HepG2 (cell line): ENCODE data around the gene EPHA10. TPM values are rescaled to one million over a fixed set of nuclear protein-coding genes. Genes with fewer than 3 reads are reported as not detected.

Experiments
- ATF3 ChIP-seq: sonication (generic); formaldehyde crosslinking; IDR thresholded peaks from 2 replicates; pipeline ENCODE4 v1.4.0; 2020; ENCODE audit warnings: missing genetic modification reagents
- BCLAF1 ChIP-seq: fragments of 450-650 bp; IDR thresholded peaks from 2 replicates; pipeline ENCODE4 v1.6.1; 2017; ENCODE audit warnings: mild to moderate bottlenecking
- CERS6 ChIP-seq: sonication (generic); formaldehyde crosslinking; IDR thresholded peaks from 2 replicates; pipeline ENCODE4 v1.5.0; 2020; ENCODE audit warnings: missing genetic modification reagents
- DRAP1 ChIP-seq: IDR thresholded peaks from 2 replicates; pipeline ENCODE4 v1.6.1; 2016; ENCODE audit warnings: missing genetic modification reagents, missing compliant biosample characterization
- HNRNPL ChIP-seq: fragments of 200-400 bp; formaldehyde crosslinking; IDR thresholded peaks from 2 replicates; pipeline ENCODE4 v1.6.1; 2017; ENCODE audit warnings: mild to moderate bottlenecking, low read depth, low read length
- RNF219 ChIP-seq: sonication (generic); formaldehyde crosslinking; IDR thresholded peaks from 2 replicates; pipeline ENCODE4 v1.5.0; 2020; ENCODE audit warnings: mild to moderate bottlenecking, missing genetic modification reagents
- SMAD3 ChIP-seq: sonication (generic); formaldehyde crosslinking; IDR thresholded peaks from 2 replicates; pipeline ENCODE4 v1.4.0; 2020; ENCODE audit warnings: missing genetic modification reagents
- SRF ChIP-seq: IDR thresholded peaks from 2 replicates; pipeline ENCODE4 v1.6.1; 2011; ENCODE audit warnings: mild to moderate bottlenecking, low read depth, low read length, moderate library complexity
- STAT5B ChIP-seq: sonication (generic); formaldehyde crosslinking; IDR thresholded peaks from 2 replicates; pipeline ENCODE4 v1.4.0; 2020; ENCODE audit warnings: missing genetic modification reagents
- TFDP1 ChIP-seq: IDR thresholded peaks from 2 replicates; pipeline ENCODE4 v1.6.1; 2016; ENCODE audit warnings: missing compliant biosample characterization, missing genetic modification reagents, borderline replicate concordance
- TFDP2 ChIP-seq: sonication (generic); formaldehyde crosslinking; IDR thresholded peaks from 2 replicates; pipeline ENCODE4 v1.4.0; 2020; ENCODE audit warnings: missing genetic modification reagents
- YY1 ChIP-seq: IDR thresholded peaks from 2 replicates; pipeline ENCODE4 v1.6.1; 2011; ENCODE audit warnings: low read length, low read depth, moderate library complexity, mild to moderate bottlenecking; ENCODE audit not compliant: insufficient read depth, insufficient replicate concordance
- ZBTB1 ChIP-seq: sonication (generic); formaldehyde crosslinking; IDR thresholded peaks from 2 replicates; pipeline ENCODE4 v1.4.0; 2020; ENCODE audit warnings: missing genetic modification reagents, borderline replicate concordance
- ZMYM3 ChIP-seq: sonication (generic); formaldehyde crosslinking; IDR thresholded peaks from 2 replicates; pipeline ENCODE4 v1.5.1; 2020; ENCODE audit warnings: mild to moderate bottlenecking, missing genetic modification reagents
- ZNF101 ChIP-seq: sonication (generic); formaldehyde crosslinking; IDR thresholded peaks from 2 replicates; pipeline ENCODE4 v1.4.0; 2020; ENCODE audit warnings: mild to moderate bottlenecking, low read depth, missing genetic modification reagents, borderline replicate concordance
- ZNF329 ChIP-seq: sonication (generic); formaldehyde crosslinking; IDR thresholded peaks from 2 replicates; pipeline ENCODE4 v1.9.0; 2021; ENCODE audit warnings: low read depth, mild to moderate bottlenecking, missing genetic modification reagents
- ZNF691 ChIP-seq: sonication (generic); formaldehyde crosslinking; IDR thresholded peaks from 2 replicates; pipeline ENCODE4 v1.4.0; 2020; ENCODE audit warnings: missing genetic modification reagents, low read depth, mild to moderate bottlenecking, borderline replicate concordance
- ZSCAN29 ChIP-seq: sonication (generic); formaldehyde crosslinking; conservative IDR thresholded peaks from 2 replicates; pipeline ENCODE4 v1.4.0; 2020; ENCODE audit warnings: mild to moderate bottlenecking, missing genetic modification reagents
- polyA plus RNA-seq, 8 experiments: library from polyadenylated mRNA; depleted of rRNA in 3 of 8; stranded (reverse) in 7 of 8; unstranded in 1 of 8; fragments of >200 nt; fragmentation: Illumina TruSeq in 4 of 8; extraction: Trizol in 4 of 8; gene quantifications; 2 replicates each; pipeline versions ENCODE4 v1.2.1 to v1.2.3, GENCODE V29; 2011 to 2016; ENCODE audit warnings: low read depth in 4 of 8, missing spikeins in 1 of 8, mixed read lengths in 1 of 8; ENCODE audit not compliant: insufficient read depth in 1 of 8
- total RNA-seq, 5 experiments: library from RNA; depleted of rRNA; stranded (reverse); fragments of >200 nt; fragmentation: Illumina TruSeq; extraction: Trizol; gene quantifications; 2 replicates each; pipeline ENCODE4 v1.2.3, GENCODE V29; 2016; ENCODE audit warnings: low read depth in 1 of 5

EPHA10 gene
- total and polyA plus RNA-seq, 2 of the 13 experiments (the other 11 are each of a cell fraction or from before 2014, with no cell fraction given): 0.11 to 0.58 TPM

- TF ChIP-seq YY1 (peak; percentile 63), STAT5B (no peak), HNRNPL (no peak), TFDP1 (CRISPR knock-in tag) (peak; percentile 97), DRAP1 (CRISPR knock-in tag) (peak; percentile 48), ZSCAN29 (CRISPR knock-in tag) (no peak), ATF3 (no peak), CERS6 (no peak), SRF (peak; percentile 31; the same call in 1 of the 2 replicates), SMAD3 (CRISPR knock-in tag) (no peak), TFDP2 (CRISPR knock-in tag) (peak; percentile 98), RNF219 (no peak), BCLAF1 (no peak), ZBTB1 (CRISPR knock-in tag) (no peak), ZMYM3 (no peak), ZNF691 (CRISPR knock-in tag) (no peak), ZNF101 (CRISPR knock-in tag) (no peak), ZNF329 (CRISPR knock-in tag) (no peak; the same call in 1 of the 2 replicates)
Observed at GRCh38 chr1:37692078-37692833, 72.7 kb downstream of the EPHA10 start, which contains the start of gene CDCA8 (continued).
